CD4-positive, alpha-beta memory T cell (primary cell): Measurements from ENCODE around the gene TFAP2B. TPM values are rescaled to one million over a fixed set of nuclear protein-coding genes. Genes with fewer than 3 reads are reported as not detected.

Experiments
- CTCF ChIA-PET: fragments of 350-600 bp; sonication (Branson Sonifier 250); formaldehyde crosslinking; loops from one replicate; lab custom pipeline; 2021; ENCODE audit warnings: inconsistent platforms; ENCODE audit not compliant: partially characterized antibody; lab: Charles Lee
- POLR2A ChIA-PET: fragments of 350-600 bp; sonication (Branson Sonifier 250); formaldehyde crosslinking; loops from one replicate; lab custom pipeline; 2021; ENCODE audit not compliant: partially characterized antibody; lab: Charles Lee
- DNase-seq, 5 donors: peaks; one replicate each; pipeline versions ENCODE4 v3.0.0 to v3.0.0-alpha.2; 2020 to 2022; ENCODE audit warnings: mixed read lengths in 1 of 5
- H3K27ac ChIP-seq: one replicate; pipeline ENCODE4 v1.7.0; 2013; ENCODE audit warnings: low read depth, low read length
- H3K27me3 ChIP-seq: 2 replicates; pipeline ENCODE4 v1.7.0; 2013; ENCODE audit warnings: mild to moderate bottlenecking, low read length, moderate library complexity; ENCODE audit not compliant: insufficient read depth
- H3K36me3 ChIP-seq: 2 replicates; pipeline ENCODE4 v1.7.0; 2013; ENCODE audit warnings: mild to moderate bottlenecking, low read length, moderate library complexity; ENCODE audit not compliant: insufficient read depth
- H3K4me1 ChIP-seq: 2 replicates; pipeline ENCODE4 v1.7.0; 2013; ENCODE audit warnings: mild to moderate bottlenecking, low read length, moderate library complexity; ENCODE audit not compliant: insufficient read depth
- H3K4me3 ChIP-seq, 2 donors: one replicate each; pipeline ENCODE4 v1.7.0; 2013; ENCODE audit warnings: low read length in 2 of 2, mild to moderate bottlenecking in 1 of 2
- H3K9me3 ChIP-seq, 2 donors: one replicate each; pipeline ENCODE4 v1.7.0; 2013; ENCODE audit warnings: low read length in 2 of 2, control low read depth in 1 of 2; ENCODE audit not compliant: control insufficient read depth in 1 of 2
- H3K27ac Mint-ChIP-seq, 7 donors: one replicate each; pipeline ENCODE4 v1.8.0; 2020 to 2021; ENCODE audit warnings: mixed read lengths in 7 of 7, mild to moderate bottlenecking in 6 of 7, inconsistent platforms in 3 of 7, moderate library complexity in 3 of 7
- H3K27me3 Mint-ChIP-seq, 2 donors: one replicate each; pipeline ENCODE4 v1.8.0; 2020 to 2021; ENCODE audit warnings: mixed read lengths in 2 of 2
- H3K36me3 Mint-ChIP-seq, 2 donors: one replicate each; pipeline ENCODE4 v1.8.0; 2020 to 2021; ENCODE audit warnings: mixed read lengths in 2 of 2, inconsistent platforms in 1 of 2, mild to moderate bottlenecking in 1 of 2
- H3K4me1 Mint-ChIP-seq, 4 donors: one replicate each; pipeline ENCODE4 v1.8.0; 2020 to 2021; ENCODE audit warnings: mixed read lengths in 4 of 4, mild to moderate bottlenecking in 1 of 4
- H3K4me3 Mint-ChIP-seq, 8 donors: one replicate each; pipeline ENCODE4 v1.8.0; 2020 to 2021; ENCODE audit warnings: mixed read lengths in 8 of 8, mild to moderate bottlenecking in 7 of 8, moderate library complexity in 6 of 8, inconsistent platforms in 3 of 8
- H3K9me3 Mint-ChIP-seq, 8 donors: one replicate each; pipeline ENCODE4 v1.8.0; 2020 to 2021; ENCODE audit warnings: mixed read lengths in 8 of 8, mild to moderate bottlenecking in 5 of 8, inconsistent platforms in 3 of 8, moderate library complexity in 1 of 8
- intact Hi-C: fragments of 100-400 bp; cut with micrococcal nuclease; formaldehyde crosslinking; loops from one replicate; pipeline ENCODE4 v1.15.1; 2023
- polyA plus RNA-seq, 2 donors: library from polyadenylated mRNA; unstranded; fragments of 300-500 nt; fragmentation: Illumina TruSeq; gene quantifications; one replicate each; pipeline ENCODE4 v1.2.3, GENCODE V29; 2021
- total RNA-seq, 2 experiments: library from RNA; stranded (reverse); gene quantifications; one replicate each; pipeline ENCODE4 v1.2.3, GENCODE V29; 2021

TFAP2B gene
- total and polyA plus RNA-seq, 4 experiments from 2014 or later = not detected

DNA sequence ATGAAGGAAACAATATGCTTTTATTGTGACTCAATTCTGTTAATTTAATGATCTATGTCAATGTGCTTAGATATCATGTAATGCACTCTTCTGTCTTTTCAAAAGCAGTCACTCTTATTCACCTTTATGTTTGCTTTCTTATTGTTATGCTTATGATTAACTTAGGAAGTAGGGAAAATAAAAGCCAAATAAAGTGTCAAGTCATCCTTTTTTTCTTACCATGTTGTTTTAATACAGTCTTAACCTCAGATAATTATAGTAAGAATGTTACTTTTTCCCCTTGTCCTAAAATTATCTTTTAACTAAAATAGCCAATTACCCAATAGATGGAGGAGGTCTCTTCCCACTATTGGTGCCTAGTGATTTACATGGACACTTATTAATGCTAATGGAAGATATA lies 72.6 kb downstream of the TFAP2B start:
- no peaks in the 10 kb centered on the region for H3K4me1 Mint-ChIP-seq
- intact Hi-C loops = no loop called here
- H3K27ac Mint-ChIP-seq = no peak overlapping the region

More for the DNA sequence above, 72.6 kb downstream of the TFAP2B start:
- no peak for DNase-seq
- Histone ChIP-seq H3K9me3 (no peaks in the 10 kb centered on the region), H3K4me1 (no peaks in the 10 kb centered on the region), H3K27me3 (no peaks in the 10 kb centered on the region), H3K4me3 (no peak overlapping the region), H3K27ac (no peak overlapping the region), H3K36me3 (no peaks in the 10 kb centered on the region)
- Mint-ChIP-seq H3K27me3 (no peaks in the 10 kb centered on the region), H3K9me3 (peaks cover 0 to 5% (median 0%) of the 10 kb centered on the region in 8 donors), H3K4me3 (no peak overlapping the region), H3K36me3 (no peaks in the 10 kb centered on the region)
- CTCF ChIA-PET = no interaction called here
- POLR2A ChIA-PET = no interaction called here

Other genes with a start within 250 kb of the TFAP2B start
- not detected for gene TFAP2D, start 105.3 kb upstream of the TFAP2B start, total RNA-seq
- gene TFAP2D, start 105.3 kb upstream of the TFAP2B start, polyA plus RNA-seq = not detected